Mucosa of stomach (tissue), 1 donor: ENCODE measurements around the gene ZNF398.
"Not testable (repeated sequence)": the region's sequence is repeated elsewhere in the genome, so short reads cannot be mapped to it uniquely, and the experiment has no call there.

Experiments used
- H3K27me3 ChIP-seq: one replicate; pipeline ENCODE4 v1.7.0; 2013; ENCODE audit warnings: mild to moderate bottlenecking, low read length; ENCODE audit not compliant: control insufficient read depth, insufficient read depth
- H3K36me3 ChIP-seq: one replicate; pipeline ENCODE4 v1.7.0; 2013; ENCODE audit warnings: low read length; ENCODE audit not compliant: control insufficient read depth, insufficient read depth
- H3K4me1 ChIP-seq: one replicate; pipeline ENCODE4 v1.7.0; 2013; ENCODE audit warnings: mild to moderate bottlenecking, low read length; ENCODE audit not compliant: control insufficient read depth, insufficient read depth
- H3K4me3 ChIP-seq: one replicate; pipeline ENCODE4 v1.7.0; 2013; ENCODE audit warnings: low read length
- H3K9ac ChIP-seq: one replicate; pipeline ENCODE4 v1.7.0; 2013; ENCODE audit warnings: mild to moderate bottlenecking, low read length, moderate library complexity
- H3K9me3 ChIP-seq: one replicate; pipeline ENCODE4 v1.7.0; 2013; ENCODE audit warnings: mild to moderate bottlenecking, low read length, moderate library complexity; ENCODE audit not compliant: control insufficient read depth
- donor health status: Pancreatic carcinoma.

ZNF398 gene

GRCh38 chr7:149130572-149131198 is 16.6 kb upstream of the ZNF398 start:
- Histone ChIP-seq H3K4me1 (peaks cover 17% of the 10 kb centered on the region), H3K9me3 (no peaks in the 10 kb centered on the region), H3K4me3 (no peak overlapping the region), H3K27me3 (no peaks in the 10 kb centered on the region), H3K36me3 (no peaks in the 10 kb centered on the region), H3K9ac (no peak overlapping the region)

GRCh38 chr7:149133028-149133710 is 14.1 kb upstream of the ZNF398 start:
- no peaks in the 10 kb centered on the region for H3K36me3 ChIP-seq

GRCh38 chr7:149136118-149136517 is 11.1 kb upstream of the ZNF398 start:
- Histone ChIP-seq H3K9me3 (no peaks in the 10 kb centered on the region), H3K36me3 (no peaks in the 10 kb centered on the region), H3K4me1 (peaks cover 10% of the 10 kb centered on the region), H3K9ac (no peak overlapping the region), H3K27me3 (no peaks in the 10 kb centered on the region), H3K4me3 (no peak overlapping the region)

More at GRCh38 chr7:149133028-149133710, 14.1 kb upstream of the ZNF398 start:
- Histone ChIP-seq H3K4me3 (no peak overlapping the region), H3K9me3 (no peaks in the 10 kb centered on the region), H3K4me1 (peaks cover 13% of the 10 kb centered on the region), H3K27me3 (no peaks in the 10 kb centered on the region), H3K9ac (peak overlapping the region; percentile 31)

GRCh38 chr7:149140831-149141230 is 6.4 kb upstream of the ZNF398 start:
- Histone ChIP-seq H3K4me3 (no peak overlapping the region), H3K9ac (no peak overlapping the region), H3K4me1 (peaks cover 11% of the 10 kb centered on the region), H3K36me3 (no peaks in the 10 kb centered on the region), H3K9me3 (no peaks in the 10 kb centered on the region), H3K27me3 (no peaks in the 10 kb centered on the region)

GRCh38 chr7:149141893-149142292 is 5.4 kb upstream of the ZNF398 start:
- no peaks in the 10 kb centered on the region for H3K36me3 ChIP-seq
- no peaks in the 10 kb centered on the region for H3K27me3 ChIP-seq
- H3K4me3 ChIP-seq = no peak overlapping the region
- H3K4me1 ChIP-seq = peaks cover 11% of the 10 kb centered on the region
- H3K9me3 ChIP-seq = no peaks in the 10 kb centered on the region
- H3K9ac ChIP-seq = no peak overlapping the region

GRCh38 chr7:149144436-149144922 is 2.8 kb upstream of the ZNF398 start:
- H3K36me3 ChIP-seq, H3K4me3 ChIP-seq, H3K9me3 ChIP-seq, H3K9ac ChIP-seq, H3K27me3 ChIP-seq: not testable (repeated sequence)
- peaks cover 17% of the 10 kb centered on the region for H3K4me1 ChIP-seq

GRCh38 chr7:149145031-149145845 is 2.0 kb upstream of the ZNF398 start:
- H3K9ac ChIP-seq = no peak overlapping the region
- no peaks in the 10 kb centered on the region for H3K9me3 ChIP-seq
- no peak overlapping the region for H3K4me3 ChIP-seq
- H3K36me3 ChIP-seq = no peaks in the 10 kb centered on the region
- H3K4me1 ChIP-seq = peaks cover 17% of the 10 kb centered on the region
- no peaks in the 10 kb centered on the region for H3K27me3 ChIP-seq

- H3K4me3 ChIP-seq = peak overlapping the region; percentile 80
- no peaks in the 10 kb centered on the region for H3K27me3 ChIP-seq
- no peaks in the 10 kb centered on the region for H3K9me3 ChIP-seq
- H3K9ac ChIP-seq = peak overlapping the region; percentile 92
- H3K36me3 ChIP-seq = no peaks in the 10 kb centered on the region
- H3K4me1 ChIP-seq = peaks cover 17% of the 10 kb centered on the region
Observed at GRCh38 chr7:149147752-149148653, 750 bp downstream of the ZNF398 start.

GRCh38 chr7:149150981-149151380 is 3.7 kb downstream of the ZNF398 start:
- Histone ChIP-seq H3K9ac (no peak overlapping the region), H3K9me3 (no peaks in the 10 kb centered on the region), H3K27me3 (no peaks in the 10 kb centered on the region), H3K36me3 (no peaks in the 10 kb centered on the region), H3K4me1 (peaks cover 6% of the 10 kb centered on the region), H3K4me3 (no peak overlapping the region)

GRCh38 chr7:149153346-149153745 is 6.1 kb downstream of the ZNF398 start:
- H3K4me3 ChIP-seq = no peak overlapping the region
- H3K9me3 ChIP-seq = no peaks in the 10 kb centered on the region
- no peaks in the 10 kb centered on the region for H3K36me3 ChIP-seq
- H3K4me1 ChIP-seq = peaks cover 4% of the 10 kb centered on the region
- no peaks in the 10 kb centered on the region for H3K27me3 ChIP-seq
- no peak overlapping the region for H3K9ac ChIP-seq

- Histone ChIP-seq H3K27me3 (no peaks in the 10 kb centered on the region), H3K9me3 (no peaks in the 10 kb centered on the region), H3K36me3 (no peaks in the 10 kb centered on the region), H3K4me3 (no peak overlapping the region), H3K9ac (no peak overlapping the region), H3K4me1 (no peaks in the 10 kb centered on the region)
Observed at GRCh38 chr7:149154056-149154455, 6.8 kb downstream of the ZNF398 start.
